IPS-NIHi11 (cell line): ENCODE data around the gene PAQR3.

Experiments used
- DNase-seq: peaks from one replicate; pipeline ENCODE4 v3.0.0; 2012; ENCODE audit warnings: mixed read lengths, low spot score

PAQR3 gene, protein sequence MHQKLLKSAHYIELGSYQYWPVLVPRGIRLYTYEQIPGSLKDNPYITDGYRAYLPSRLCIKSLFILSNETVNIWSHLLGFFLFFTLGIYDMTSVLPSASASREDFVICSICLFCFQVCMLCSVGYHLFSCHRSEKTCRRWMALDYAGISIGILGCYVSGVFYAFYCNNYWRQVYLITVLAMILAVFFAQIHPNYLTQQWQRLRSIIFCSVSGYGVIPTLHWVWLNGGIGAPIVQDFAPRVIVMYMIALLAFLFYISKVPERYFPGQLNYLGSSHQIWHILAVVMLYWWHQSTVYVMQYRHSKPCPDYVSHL

DNA sequence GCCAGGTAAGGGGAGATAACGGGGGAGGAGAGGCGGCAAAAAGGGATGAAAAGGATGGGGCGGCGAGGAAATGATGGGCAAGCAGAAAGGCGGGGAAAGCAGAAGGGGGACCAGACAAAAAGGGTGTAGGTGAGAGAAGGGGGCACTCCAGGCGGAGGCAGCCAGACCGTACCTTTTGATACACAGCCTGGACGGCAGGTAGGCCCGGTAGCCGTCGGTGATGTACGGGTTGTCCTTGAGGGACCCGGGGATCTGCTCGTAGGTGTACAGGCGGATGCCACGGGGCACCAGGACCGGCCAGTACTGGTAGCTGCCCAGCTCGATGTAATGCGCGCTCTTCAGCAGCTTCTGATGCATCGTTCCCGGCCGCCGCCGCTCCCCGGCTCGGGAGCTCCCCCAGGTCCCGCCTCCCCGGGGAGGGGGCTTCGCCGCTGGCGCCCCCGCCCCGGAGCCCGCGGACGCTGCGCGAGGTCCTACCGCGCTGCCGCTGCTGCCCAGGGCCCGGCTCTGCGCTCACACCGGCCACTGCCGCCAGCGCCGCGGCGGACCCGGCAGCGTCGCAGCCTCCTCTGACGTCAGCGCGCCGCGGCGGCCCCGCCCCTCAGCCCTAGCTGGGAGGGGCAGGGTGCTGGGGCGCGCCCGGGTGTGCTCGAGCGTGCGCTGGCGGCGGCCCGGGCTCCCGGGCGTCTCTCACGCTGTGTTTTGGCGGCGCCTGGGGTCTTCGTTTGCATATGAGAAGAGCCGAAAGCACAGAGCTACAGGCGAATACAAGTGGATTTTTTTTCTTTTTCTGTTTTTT is at the start of gene PAQR3:
TSS of gene PAQR3 (minus strand) at position 571 of the 799 bp plus-strand sequence. CDS start at position 357, 214 bp downstream.
- peak; percentile 97 for DNase-seq

DNA sequence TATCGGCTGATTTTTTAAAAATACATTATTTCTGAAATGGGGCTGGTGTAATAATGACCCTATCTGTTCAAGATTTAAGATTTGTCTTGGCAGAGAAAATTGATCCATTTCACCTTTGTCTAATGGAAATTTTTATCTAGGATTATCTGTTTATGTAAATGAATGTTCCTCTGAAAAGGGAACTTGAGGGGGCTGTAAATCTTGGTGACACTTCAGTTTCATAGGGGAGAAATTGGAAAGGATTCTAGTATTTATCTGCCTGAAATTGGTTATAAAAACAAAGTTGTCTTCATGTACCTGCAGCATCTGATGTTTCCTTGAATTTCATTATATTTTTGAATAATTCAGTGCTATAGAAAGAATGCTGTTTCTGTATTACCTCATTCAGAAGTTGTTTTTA is 48.4 kb upstream of the PAQR3 start:
- DNase-seq = no peak

DNA sequence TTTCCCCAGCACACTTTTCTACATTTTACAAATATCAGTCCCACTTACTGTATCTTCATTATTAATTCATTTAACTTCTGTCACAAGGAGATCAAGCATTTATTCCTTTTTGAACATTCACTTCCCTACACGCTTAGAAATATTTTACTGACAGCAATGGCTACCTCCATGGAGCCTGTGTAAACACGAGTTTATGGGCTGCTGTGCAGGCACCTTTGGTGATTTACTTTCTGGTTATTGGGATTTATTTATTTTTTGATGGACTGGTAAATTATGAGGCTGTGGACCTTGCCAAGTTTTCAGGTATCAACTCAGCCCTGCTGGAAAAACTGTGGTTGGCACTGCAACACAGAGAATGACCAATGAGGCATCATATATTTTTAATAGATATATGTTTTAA is 45.4 kb upstream of the PAQR3 start:
- DNase-seq = no peak

DNA sequence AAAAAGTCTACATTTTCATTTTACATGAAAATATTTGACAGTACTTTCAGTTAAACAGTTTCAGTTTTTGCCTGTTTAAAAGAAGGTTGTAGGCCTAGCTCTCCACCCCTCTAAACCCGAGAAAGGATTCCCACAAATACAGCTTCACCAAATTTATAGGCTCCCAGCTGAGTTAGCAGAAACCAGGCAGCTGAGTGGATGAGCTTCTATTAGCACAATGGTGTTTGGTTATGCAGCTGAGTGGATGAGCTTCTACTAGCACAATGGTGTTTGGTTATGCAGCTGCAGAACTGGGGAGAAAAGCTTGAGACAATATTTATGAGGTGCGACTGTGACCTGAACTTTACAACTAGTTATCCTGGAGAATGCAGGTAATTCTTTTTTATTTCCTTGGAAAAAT is 36.6 kb upstream of the PAQR3 start:
- DNase-seq = no peak

- no peak for DNase-seq
Observed at GRCh38 chr4:78971776-78972175, 32.5 kb upstream of the PAQR3 start.

DNA sequence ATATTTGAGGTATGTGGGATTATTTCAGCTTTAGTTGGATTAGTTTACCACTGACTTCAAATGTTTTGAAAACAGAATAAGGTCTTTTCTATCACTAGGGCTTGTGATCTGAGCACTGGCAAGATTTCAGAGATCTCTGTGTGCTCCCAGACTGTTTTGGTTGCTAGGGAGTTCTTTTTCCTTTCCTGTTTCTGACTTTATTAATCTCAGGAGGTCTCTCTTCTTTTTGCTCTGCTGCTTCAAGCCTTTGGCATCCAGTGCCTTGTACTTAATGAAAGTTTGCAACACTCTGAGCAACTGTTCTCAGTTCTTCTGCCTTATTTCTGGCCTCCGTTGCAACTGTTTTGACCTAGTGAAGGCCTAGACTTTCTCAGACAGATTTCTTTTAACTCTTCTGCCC is 32.1 kb upstream of the PAQR3 start:
- no peak for DNase-seq

GRCh38 chr4:78962597-78963115 is 23.4 kb upstream of the PAQR3 start:
- DNase-seq = no peak

GRCh38 chr4:78960926-78961325 is 21.7 kb upstream of the PAQR3 start:
- no peak for DNase-seq

- DNase-seq = no peak
Observed at GRCh38 chr4:78956975-78957374, 17.7 kb upstream of the PAQR3 start.

GRCh38 chr4:78953769-78954666 is 14.8 kb upstream of the PAQR3 start:
- DNase-seq = peak; percentile 37

- DNase-seq = no peak
Observed at GRCh38 chr4:78953231-78953630, 14.0 kb upstream of the PAQR3 start.

DNA sequence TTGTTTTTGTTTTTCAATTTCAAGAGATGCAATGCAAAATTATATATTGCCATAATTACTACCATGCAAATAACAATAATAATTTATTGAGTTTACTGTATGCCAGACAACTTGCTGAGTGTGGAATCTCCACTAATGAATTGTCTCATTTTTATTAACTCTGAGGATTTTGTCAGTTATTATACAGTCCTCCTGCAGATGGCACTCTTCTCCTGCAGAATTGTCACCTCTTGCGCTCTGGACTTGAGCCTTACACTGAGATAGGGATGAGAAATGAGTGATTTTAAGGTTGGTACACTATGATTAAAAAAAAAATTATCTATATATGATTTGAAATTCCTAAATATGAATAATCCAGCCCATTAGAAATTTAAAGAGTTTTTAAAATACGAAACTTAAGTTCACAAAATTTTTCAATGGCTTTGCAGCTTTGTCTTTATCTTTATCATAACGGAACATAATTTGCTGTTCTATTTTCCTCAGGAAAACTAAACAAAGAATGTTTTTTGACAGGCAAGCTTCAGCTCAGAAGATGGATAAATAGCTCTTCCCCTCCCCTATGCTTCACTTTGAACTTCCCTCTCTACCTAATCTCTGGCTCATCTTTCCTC is 12.7 kb upstream of the PAQR3 start:
- DNase-seq = peak; percentile 39

GRCh38 chr4:78949735-78950134 is 10.5 kb upstream of the PAQR3 start:
- no peak for DNase-seq

- DNase-seq = no peak
Observed at GRCh38 chr4:78945651-78946179, 6.5 kb upstream of the PAQR3 start.

GRCh38 chr4:78944381-78944780 is 5.1 kb upstream of the PAQR3 start:
- DNase-seq = no peak

- DNase-seq = no peak
Observed at GRCh38 chr4:78940752-78941151, 1.5 kb upstream of the PAQR3 start.

DNA sequence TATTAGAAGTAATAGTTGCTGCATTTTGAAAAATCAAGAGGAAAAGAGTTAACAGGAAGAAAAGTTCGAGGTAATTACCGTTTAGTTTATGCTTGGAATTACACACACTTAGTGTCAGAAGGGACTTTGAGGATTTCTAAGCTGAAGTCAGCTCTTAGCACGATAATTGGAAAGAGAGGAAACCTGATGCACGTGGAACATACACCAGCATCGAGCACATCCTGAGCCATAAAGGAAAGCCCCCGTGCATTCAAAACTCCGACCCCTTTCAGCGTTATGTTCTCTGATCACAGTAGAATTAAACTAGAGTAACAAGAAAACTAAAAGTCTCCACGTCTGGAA is 400 bp upstream of the PAQR3 start:
- no peak for DNase-seq

- DNase-seq = no peak
Observed at GRCh38 chr4:78938474-78938867, 767 bp downstream of the PAQR3 start.

DNA sequence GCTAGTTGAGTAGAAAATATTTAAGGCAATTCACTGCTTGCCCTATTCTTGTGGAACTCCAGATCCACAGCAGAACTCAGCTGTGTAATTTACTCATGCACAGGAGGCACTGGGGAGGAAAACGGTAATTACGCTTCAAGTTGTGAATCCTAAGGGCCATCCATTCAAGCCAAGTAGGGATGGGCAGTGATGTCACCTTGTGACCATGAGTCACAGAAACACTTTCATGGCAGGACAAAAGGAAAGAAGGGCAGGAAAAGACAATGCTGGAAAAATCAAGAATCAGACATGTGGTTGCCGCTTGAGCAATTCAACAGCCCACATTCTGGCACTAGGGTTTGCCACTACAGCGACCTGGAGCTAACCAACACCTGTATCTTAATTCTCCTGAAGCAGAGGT is 1.4 kb downstream of the PAQR3 start:
- no peak for DNase-seq

- DNase-seq = no peak
Observed at GRCh38 chr4:78936989-78937388, 2.2 kb downstream of the PAQR3 start.

DNA sequence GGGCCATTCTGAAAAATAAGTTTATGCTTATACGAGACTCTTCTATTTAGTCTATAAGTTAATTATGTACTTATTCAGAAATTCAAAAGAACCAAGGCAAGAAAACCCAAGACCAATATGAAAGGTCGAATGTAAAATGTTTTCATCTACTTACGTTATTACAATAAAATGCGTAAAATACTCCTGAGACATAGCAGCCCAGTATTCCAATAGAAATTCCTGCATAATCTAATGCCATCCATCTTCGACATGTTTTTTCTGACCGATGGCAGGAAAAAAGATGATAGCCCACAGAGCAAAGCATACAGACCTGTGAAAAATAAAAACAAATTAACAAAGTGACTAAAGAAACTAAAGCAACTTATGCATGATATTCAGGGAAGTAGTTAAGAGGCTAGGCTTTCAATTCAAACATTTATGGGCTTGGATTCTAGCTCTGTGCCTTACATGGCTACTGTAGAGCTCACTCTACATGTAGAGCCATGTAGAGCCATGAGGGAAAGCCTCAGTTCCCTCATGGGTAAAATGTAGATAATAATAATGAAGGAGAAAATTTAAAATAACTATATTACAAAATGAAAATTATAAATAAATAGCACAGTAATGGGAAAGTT is 9.1 kb downstream of the PAQR3 start:
- DNase-seq = no peak
